Measurements from ENCODE around the gene CACNA1F. TPM values are rescaled to one million over a fixed set of nuclear protein-coding genes. Genes with fewer than 3 reads are reported as not detected.

CACNA1F gene
- total RNA-seq, 1 experiment from 2014 or later = not detected

DNA sequence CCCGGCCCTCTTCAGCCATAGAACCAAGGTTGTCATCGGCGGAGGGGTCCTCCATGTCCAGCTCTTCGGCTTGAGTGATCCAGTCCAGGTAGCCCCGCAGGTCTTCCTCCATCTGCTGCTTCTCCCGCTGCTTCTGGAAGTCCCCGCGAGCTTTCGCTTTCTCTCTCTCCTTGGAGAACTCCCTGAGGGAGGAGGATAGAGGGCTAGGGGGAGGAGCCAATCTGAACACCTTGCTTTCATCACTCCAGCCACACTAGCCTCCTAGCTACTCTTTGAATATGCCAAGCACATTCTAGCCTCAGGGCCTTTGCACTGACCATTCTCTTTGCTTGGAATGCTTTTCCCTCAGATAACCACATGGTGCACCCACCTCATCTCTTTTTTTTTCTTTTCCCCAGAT, 6.2 kb downstream of the CACNA1F start:
- POLR2A ChIA-PET (ENCODE audit: unreplicated experiment) = no interaction called here
- no peak for ATAC-seq

DNA sequence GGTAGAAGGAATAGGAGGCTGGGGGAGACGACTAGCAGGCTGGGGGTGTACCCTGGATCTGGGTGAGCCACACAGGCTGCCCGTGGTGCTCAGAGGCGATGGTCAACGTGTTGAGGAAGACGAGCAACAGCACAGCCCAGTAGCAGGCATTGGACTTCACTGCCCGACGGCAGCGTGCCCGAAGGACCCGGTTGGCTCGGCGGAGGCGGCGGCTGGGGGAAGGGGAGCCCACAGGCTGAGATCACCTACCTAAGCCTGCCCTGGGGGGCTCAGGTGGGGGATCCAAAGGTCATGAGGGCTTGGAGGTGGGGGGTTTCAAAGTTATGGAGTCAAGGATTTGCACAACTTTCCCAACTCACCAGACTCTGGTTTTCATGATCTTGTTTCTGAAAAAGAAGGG, 7.3 kb downstream of the CACNA1F start:
- Histone ChIP-seq H3K9ac (ENCODE audit: low read length) (no peak overlapping the region), H3K9me3 (ENCODE audit: low read length) (no peaks in the 10 kb centered on the region), H3K27ac (ENCODE audit: low read length) (no peak overlapping the region), H3K9me2 (replicated peaks; ENCODE audit: low read length) (no peaks in the 10 kb centered on the region), H3K4me2 (ENCODE audit: low read length) (no peak overlapping the region), H3K4me3 (ENCODE audit: low read length) (no peak overlapping the region), H3K4me1 (ENCODE audit: insufficient read depth, low read length) (no peaks in the 10 kb centered on the region), H3K27me3 (ENCODE audit: low read length) (no peaks in the 10 kb centered on the region), H3K36me3 (ENCODE audit: low read depth, low read length) (no peaks in the 10 kb centered on the region), H2AFZ (ENCODE audit: low read length) (no peak overlapping the region), H3F3A (ENCODE audit: low read length, unreplicated experiment) (no peaks in the 10 kb centered on the region), H4K20me1 (ENCODE audit: low read length) (no peaks in the 10 kb centered on the region), H3K79me2 (ENCODE audit: low read length) (no peaks in the 10 kb centered on the region)
- ChIA-PET POLR2A (ENCODE audit: unreplicated experiment) (no interaction called here), CTCF (no interaction called here)
- BruUV-seq (replicated peaks) = no TSS peak
- TF ChIP-seq EZH2 (IDR thresholded peaks at IDR 0.05; ENCODE audit: low read length, unreplicated experiment) (no peak), EZH2phosphoT487 (IDR thresholded peaks at IDR 0.05; ENCODE audit: borderline replicate concordance, low read length) (no peak)
- TF ChIP-seq, protein P1, sequence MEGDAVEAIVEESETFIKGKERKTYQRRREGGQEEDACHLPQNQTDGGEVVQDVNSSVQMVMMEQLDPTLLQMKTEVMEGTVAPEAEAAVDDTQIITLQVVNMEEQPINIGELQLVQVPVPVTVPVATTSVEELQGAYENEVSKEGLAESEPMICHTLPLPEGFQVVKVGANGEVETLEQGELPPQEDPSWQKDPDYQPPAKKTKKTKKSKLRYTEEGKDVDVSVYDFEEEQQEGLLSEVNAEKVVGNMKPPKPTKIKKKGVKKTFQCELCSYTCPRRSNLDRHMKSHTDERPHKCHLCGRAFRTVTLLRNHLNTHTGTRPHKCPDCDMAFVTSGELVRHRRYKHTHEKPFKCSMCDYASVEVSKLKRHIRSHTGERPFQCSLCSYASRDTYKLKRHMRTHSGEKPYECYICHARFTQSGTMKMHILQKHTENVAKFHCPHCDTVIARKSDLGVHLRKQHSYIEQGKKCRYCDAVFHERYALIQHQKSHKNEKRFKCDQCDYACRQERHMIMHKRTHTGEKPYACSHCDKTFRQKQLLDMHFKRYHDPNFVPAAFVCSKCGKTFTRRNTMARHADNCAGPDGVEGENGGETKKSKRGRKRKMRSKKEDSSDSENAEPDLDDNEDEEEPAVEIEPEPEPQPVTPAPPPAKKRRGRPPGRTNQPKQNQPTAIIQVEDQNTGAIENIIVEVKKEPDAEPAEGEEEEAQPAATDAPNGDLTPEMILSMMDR (conservative IDR thresholded peaks at IDR 0.05; ENCODE audit: low read depth, low read length) = no peak
- no peak for ATAC-seq
- no peak for DNase-seq
- intact Hi-C loops (cut with micrococcal nuclease) = no loop called here

More for the DNA sequence above, 6.2 kb downstream of the CACNA1F start:
- no peaks in the 10 kb centered on the region for H3K36me3 ChIP-seq (ENCODE audit: low read depth, low read length)
- intact Hi-C loops (cut with micrococcal nuclease) = no loop called here
- no peaks in the 10 kb centered on the region for H3K4me1 ChIP-seq (ENCODE audit: insufficient read depth, low read length)
- H4K20me1 ChIP-seq (ENCODE audit: low read length) = no peaks in the 10 kb centered on the region
- H3K79me2 ChIP-seq (ENCODE audit: low read length) = no peaks in the 10 kb centered on the region
- CTCF ChIA-PET = no interaction called here
- H3K9me3 ChIP-seq (ENCODE audit: low read length) = no peaks in the 10 kb centered on the region
- H3K4me2 ChIP-seq (ENCODE audit: low read length) = no peak overlapping the region
- no peaks in the 10 kb centered on the region for H3F3A ChIP-seq (ENCODE audit: low read length, unreplicated experiment)
- DNase-seq = no peak
- H2AFZ ChIP-seq (ENCODE audit: low read length) = no peak overlapping the region
- TF ChIP-seq EZH2phosphoT487 (IDR thresholded peaks at IDR 0.05; ENCODE audit: borderline replicate concordance, low read length) = no peak
- TF ChIP-seq, protein P1 (conservative IDR thresholded peaks at IDR 0.05; ENCODE audit: low read depth, low read length) = no peak
- no peak for TF ChIP-seq EZH2 (IDR thresholded peaks at IDR 0.05; ENCODE audit: low read length, unreplicated experiment)
- H3K4me3 ChIP-seq (ENCODE audit: low read length) = no peak overlapping the region
- H3K27ac ChIP-seq (ENCODE audit: low read length) = no peak overlapping the region
- H3K27me3 ChIP-seq (ENCODE audit: low read length) = no peaks in the 10 kb centered on the region
- no TSS peak for BruUV-seq (replicated peaks)
- no peak overlapping the region for H3K9ac ChIP-seq (ENCODE audit: low read length)
- H3K9me2 ChIP-seq (replicated peaks; ENCODE audit: low read length) = no peaks in the 10 kb centered on the region

DNA sequence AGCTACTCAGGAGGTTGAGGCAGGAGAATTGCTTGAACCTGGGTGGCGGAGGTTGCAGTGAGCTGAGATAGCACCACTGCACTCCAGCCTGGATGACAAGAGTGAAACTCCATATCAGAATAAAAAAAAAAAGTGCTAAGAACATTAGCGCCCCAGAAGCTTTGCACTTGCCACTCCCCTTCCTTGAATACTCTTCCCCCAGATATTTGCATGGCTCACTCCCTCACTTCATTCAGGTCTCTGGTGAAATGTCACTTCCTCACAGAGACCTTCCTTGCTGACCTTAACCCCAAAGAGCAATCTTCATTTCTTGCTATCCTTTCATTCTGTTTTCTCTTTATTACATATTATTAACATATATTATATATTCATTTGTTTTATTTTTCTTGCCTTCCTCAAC, 11.3 kb downstream of the CACNA1F start:
- H3K4me3 ChIP-seq (ENCODE audit: low read length) = no peak overlapping the region
- H3K27ac ChIP-seq (ENCODE audit: low read length) = no peak overlapping the region
- DNase-seq (no peak), ATAC-seq (no peak)
- H3F3A ChIP-seq (ENCODE audit: low read length, unreplicated experiment) = no peaks in the 10 kb centered on the region
- ChIA-PET CTCF (no interaction called here), POLR2A (ENCODE audit: unreplicated experiment) (no interaction called here)
- H3K4me1 ChIP-seq (ENCODE audit: insufficient read depth, low read length) = no peaks in the 10 kb centered on the region
- H2AFZ ChIP-seq (ENCODE audit: low read length) = no peak overlapping the region
- no TSS peak for BruUV-seq (replicated peaks)
- TF ChIP-seq EZH2 (IDR thresholded peaks at IDR 0.05; ENCODE audit: low read length, unreplicated experiment) (no peak), EZH2phosphoT487 (IDR thresholded peaks at IDR 0.05; ENCODE audit: borderline replicate concordance, low read length) (no peak)
- TF ChIP-seq, protein P1 (conservative IDR thresholded peaks at IDR 0.05; ENCODE audit: low read depth, low read length) = no peak
- no peak overlapping the region for H3K4me2 ChIP-seq (ENCODE audit: low read length)
- no peaks in the 10 kb centered on the region for H3K36me3 ChIP-seq (ENCODE audit: low read depth, low read length)
- no peaks in the 10 kb centered on the region for H4K20me1 ChIP-seq (ENCODE audit: low read length)
- H3K9me2 ChIP-seq (replicated peaks; ENCODE audit: low read length) = no peaks in the 10 kb centered on the region
- no peaks in the 10 kb centered on the region for H3K79me2 ChIP-seq (ENCODE audit: low read length)
- no peak overlapping the region for H3K9ac ChIP-seq (ENCODE audit: low read length)
- intact Hi-C loops (cut with micrococcal nuclease) = no loop called here
- H3K9me3 ChIP-seq (ENCODE audit: low read length) = no peaks in the 10 kb centered on the region
- no peaks in the 10 kb centered on the region for H3K27me3 ChIP-seq (ENCODE audit: low read length)
